Mesothelial cell of epicardium (in vitro differentiated cells): ENCODE measurements around the gene TRAK2. TPM values are rescaled to one million over a fixed set of nuclear protein-coding genes. Genes with fewer than 3 reads are reported as not detected.

Experiments used
- DNase-seq, 2 experiments: peaks; one replicate each; pipeline ENCODE4 v3.0.0; 2021; ENCODE audit warnings: low spot score in 2 of 2; ENCODE audit not compliant: unreplicated experiment in 2 of 2
- H3K27ac Mint-ChIP-seq: 2 replicates; pipeline ENCODE4 v1.8.0; 2021; ENCODE audit warnings: mixed read lengths
- H3K27me3 Mint-ChIP-seq: 2 replicates; pipeline ENCODE4 v1.8.0; 2021; ENCODE audit warnings: low read depth, mixed read lengths
- H3K36me3 Mint-ChIP-seq: 2 replicates; pipeline ENCODE4 v1.8.0; 2021; ENCODE audit warnings: mixed read lengths
- H3K4me1 Mint-ChIP-seq: 2 replicates; pipeline ENCODE4 v1.8.0; 2021; ENCODE audit warnings: mixed read lengths
- H3K4me3 Mint-ChIP-seq: 2 replicates; pipeline ENCODE4 v1.8.0; 2021; ENCODE audit warnings: mild to moderate bottlenecking, moderate library complexity, mixed read lengths
- H3K9me3 Mint-ChIP-seq: 2 replicates; pipeline ENCODE4 v1.8.0; 2021; ENCODE audit warnings: mixed read lengths
- total RNA-seq: library from RNA; stranded (reverse); gene quantifications from 3 replicates; pipeline ENCODE4 v1.2.1, GENCODE V29; 2021
- TF ChIP-seq, protein P1 (sequence below): fragments of 200-600 bp; sonication (generic); IDR thresholded peaks from one replicate; pipeline ENCODE4 v1.5.0; 2021; ENCODE audit warnings: antibody characterized with exemption; ENCODE audit not compliant: unreplicated experiment

TRAK2 gene
- total RNA-seq, 1 donor from 2014 or later = 21.5 TPM

DNA sequence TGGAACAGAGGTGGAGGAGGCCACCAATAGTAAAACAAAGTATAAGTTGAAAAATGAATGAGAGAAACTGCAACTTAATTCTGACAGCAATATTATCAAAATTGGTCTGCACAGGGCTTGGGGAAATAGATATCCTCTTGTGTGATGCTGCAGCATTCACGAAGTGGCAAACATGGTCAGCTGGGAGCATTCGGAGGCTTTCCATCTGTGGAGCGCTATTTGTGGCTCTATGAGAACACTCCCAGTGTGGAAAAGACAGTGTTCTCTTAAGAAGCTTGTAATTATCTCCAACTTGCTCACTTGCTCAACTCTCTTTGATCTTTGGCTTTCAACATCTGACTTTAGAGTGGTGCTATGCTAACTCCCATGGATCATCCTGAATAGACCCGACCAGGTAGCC is 91.0 kb downstream of the TRAK2 start:
- no peak for DNase-seq
- H3K9me3 Mint-ChIP-seq = peaks cover 17% of the 10 kb centered on the region
- H3K4me1 Mint-ChIP-seq = peaks cover 5% of the 10 kb centered on the region
- H3K27me3 Mint-ChIP-seq = no peaks in the 10 kb centered on the region
- no peak overlapping the region for H3K27ac Mint-ChIP-seq
- TF ChIP-seq, protein P1, sequence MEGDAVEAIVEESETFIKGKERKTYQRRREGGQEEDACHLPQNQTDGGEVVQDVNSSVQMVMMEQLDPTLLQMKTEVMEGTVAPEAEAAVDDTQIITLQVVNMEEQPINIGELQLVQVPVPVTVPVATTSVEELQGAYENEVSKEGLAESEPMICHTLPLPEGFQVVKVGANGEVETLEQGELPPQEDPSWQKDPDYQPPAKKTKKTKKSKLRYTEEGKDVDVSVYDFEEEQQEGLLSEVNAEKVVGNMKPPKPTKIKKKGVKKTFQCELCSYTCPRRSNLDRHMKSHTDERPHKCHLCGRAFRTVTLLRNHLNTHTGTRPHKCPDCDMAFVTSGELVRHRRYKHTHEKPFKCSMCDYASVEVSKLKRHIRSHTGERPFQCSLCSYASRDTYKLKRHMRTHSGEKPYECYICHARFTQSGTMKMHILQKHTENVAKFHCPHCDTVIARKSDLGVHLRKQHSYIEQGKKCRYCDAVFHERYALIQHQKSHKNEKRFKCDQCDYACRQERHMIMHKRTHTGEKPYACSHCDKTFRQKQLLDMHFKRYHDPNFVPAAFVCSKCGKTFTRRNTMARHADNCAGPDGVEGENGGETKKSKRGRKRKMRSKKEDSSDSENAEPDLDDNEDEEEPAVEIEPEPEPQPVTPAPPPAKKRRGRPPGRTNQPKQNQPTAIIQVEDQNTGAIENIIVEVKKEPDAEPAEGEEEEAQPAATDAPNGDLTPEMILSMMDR = no peak
- H3K36me3 Mint-ChIP-seq = peaks cover 30% of the 10 kb centered on the region
- no peak overlapping the region for H3K4me3 Mint-ChIP-seq

DNA sequence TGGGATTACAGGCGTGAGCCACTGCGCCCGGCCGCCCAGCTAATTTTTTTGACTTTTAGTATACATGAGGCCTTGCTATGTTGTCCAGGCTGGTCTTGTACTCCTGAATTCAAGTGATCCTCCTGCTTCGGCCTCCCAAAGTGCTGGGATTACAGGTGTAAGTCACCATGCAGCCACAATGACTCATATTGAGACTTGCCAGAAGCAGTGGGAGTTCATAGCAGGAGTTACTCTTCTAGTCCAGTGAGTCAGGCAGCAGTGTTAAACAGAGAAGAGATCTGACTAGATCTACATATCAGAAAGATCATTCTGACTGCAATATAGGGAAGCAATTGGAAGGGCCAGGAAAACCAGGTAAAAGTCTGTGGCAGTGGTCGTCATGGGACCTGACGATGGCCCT is 92.6 kb downstream of the TRAK2 start:
- Mint-ChIP-seq H3K36me3 (peaks cover 22% of the 10 kb centered on the region), H3K4me1 (peaks cover 5% of the 10 kb centered on the region), H3K9me3 (peaks cover 8% of the 10 kb centered on the region), H3K27ac (no peak overlapping the region), H3K4me3 (no peak overlapping the region), H3K27me3 (no peaks in the 10 kb centered on the region)
- DNase-seq = no peak
- TF ChIP-seq, protein P1 = no peak

DNA sequence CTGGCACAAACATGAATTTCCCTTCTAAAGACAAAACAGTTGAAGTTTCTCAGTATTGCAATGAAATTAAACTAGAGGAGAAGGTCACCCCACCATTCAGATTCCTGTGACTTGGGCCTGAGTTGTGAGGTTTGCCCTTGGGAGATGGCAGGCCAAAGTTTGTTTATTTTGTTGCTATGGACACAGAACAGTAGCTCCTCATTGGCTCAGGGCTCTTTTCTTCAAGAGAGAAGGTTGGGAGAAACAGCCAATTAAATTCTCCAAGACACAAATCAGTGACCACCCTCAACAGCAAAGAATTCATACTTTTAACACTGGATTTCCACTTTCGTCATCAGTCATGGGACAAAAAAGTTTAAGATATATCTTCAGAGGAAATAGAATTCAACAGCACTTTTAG is 94.0 kb downstream of the TRAK2 start, which contains the start of gene FLACC1:
Gene FLACC1 (minus strand): TSS at position 125 of the 400 bp plus-strand sequence. CDS start 5,941 bp downstream, outside the sequence.
- Mint-ChIP-seq H3K27ac (peak within 1 kb of the TSS; percentile 79), H3K4me3 (no peak within 1 kb of the TSS), H3K9me3 (no peaks in the 10 kb centered on the region), H3K27me3 (no peaks in the 10 kb centered on the region), H3K36me3 (peaks cover 9% of the 10 kb centered on the region), H3K4me1 (peaks cover 5% of the 10 kb centered on the region)
- no peak for DNase-seq
- TF ChIP-seq, protein P1 = no peak

DNA sequence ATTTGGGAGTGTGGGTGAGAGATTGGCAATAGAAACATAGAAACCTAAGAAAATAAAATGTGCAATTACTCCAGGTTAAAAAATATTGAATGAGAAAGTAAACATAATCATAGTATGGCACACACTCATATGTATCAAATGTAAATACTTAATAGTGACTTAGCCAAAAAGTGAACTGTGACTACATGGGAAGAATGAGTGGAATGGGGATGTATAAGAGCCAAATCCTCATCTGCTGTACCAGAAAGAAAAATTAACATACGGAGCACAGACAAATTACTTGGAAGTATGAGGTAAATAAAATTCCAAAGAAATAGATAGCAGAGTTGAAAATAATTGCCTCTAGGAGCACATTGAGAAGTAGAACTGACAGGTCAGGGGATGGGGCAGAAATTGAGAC is 98.1 kb downstream of the TRAK2 start:
- no peaks in the 10 kb centered on the region for H3K9me3 Mint-ChIP-seq
- no peak overlapping the region for H3K27ac Mint-ChIP-seq
- TF ChIP-seq, protein P1 = no peak
- no peaks in the 10 kb centered on the region for H3K36me3 Mint-ChIP-seq
- H3K27me3 Mint-ChIP-seq = no peaks in the 10 kb centered on the region
- DNase-seq = no peak
- peaks cover 5% of the 10 kb centered on the region for H3K4me1 Mint-ChIP-seq
- no peak overlapping the region for H3K4me3 Mint-ChIP-seq

DNA sequence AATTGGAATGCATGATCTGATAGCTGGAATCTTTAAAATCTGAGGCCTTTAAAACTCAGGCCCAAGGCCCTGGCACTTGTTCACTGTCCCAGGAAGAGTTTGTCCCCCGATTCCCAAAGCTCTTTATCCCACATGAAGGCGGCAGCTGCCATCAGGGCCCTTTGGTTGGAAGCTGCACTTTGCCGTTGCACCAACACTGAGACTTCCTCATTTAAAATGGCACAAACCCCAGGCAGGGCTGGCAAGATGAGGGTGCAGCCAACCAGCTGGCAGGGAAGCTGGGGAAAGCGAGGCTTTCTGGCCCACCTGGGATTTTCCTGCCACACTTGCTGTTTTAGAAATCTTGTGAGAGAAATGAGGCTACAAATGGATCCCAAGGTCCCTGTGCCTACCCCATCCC is 100.4 kb downstream of the TRAK2 start:
- DNase-seq = no peak
- Mint-ChIP-seq H3K4me1 (no peaks in the 10 kb centered on the region), H3K4me3 (no peak overlapping the region), H3K27ac (no peak overlapping the region), H3K36me3 (no peaks in the 10 kb centered on the region), H3K9me3 (no peaks in the 10 kb centered on the region), H3K27me3 (no peaks in the 10 kb centered on the region)
- TF ChIP-seq, protein P1 = no peak

DNA sequence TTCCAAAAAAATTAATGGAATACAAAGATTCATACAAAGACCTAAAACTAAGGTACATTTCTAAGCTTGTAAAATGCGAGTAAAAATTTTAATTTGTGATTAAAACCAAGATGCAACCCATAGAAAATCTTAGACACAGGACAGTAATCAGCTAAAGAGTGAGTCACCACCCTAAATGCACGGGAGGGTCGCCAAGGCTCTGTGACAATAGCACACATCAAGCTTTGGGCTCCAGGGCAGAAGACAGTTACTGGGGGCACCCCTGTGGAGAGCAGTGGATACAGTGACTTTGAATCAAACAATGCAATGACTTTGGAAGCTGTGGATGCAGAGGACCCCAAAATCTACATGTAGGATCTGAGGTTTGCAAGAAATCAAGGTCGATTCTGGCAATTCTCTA is 101.7 kb downstream of the TRAK2 start:
- H3K27ac Mint-ChIP-seq = no peak overlapping the region

More for the DNA sequence above, 101.7 kb downstream of the TRAK2 start:
- TF ChIP-seq, protein P1 = no peak
- Mint-ChIP-seq H3K27me3 (no peaks in the 10 kb centered on the region), H3K4me3 (no peak overlapping the region), H3K4me1 (no peaks in the 10 kb centered on the region), H3K9me3 (no peaks in the 10 kb centered on the region), H3K36me3 (no peaks in the 10 kb centered on the region)
- DNase-seq = no peak
